H54 (cell line): ENCODE data around the gene STEAP1B.
"Not testable (repeated sequence)": the region's sequence is repeated elsewhere in the genome, so short reads cannot be mapped to it uniquely, and the experiment has no call there.

ENCODE experiments used
- DNase-seq: peaks from one replicate; pipeline ENCODE4 v3.0.0; 2011; ENCODE audit warnings: low spot score, mixed read lengths; ENCODE audit not compliant: insufficient read length
- FAIRE-seq: peaks from 3 replicates; lab custom pipeline; 2011; peaks lifted over from hg19 to GRCh38; lab: Jason Lieb, UNC
- POLR2A ChIP-seq: IDR thresholded peaks from 2 replicates; pipeline ENCODE4 v1.6.1; 2011; ENCODE audit warnings: low read depth, mild to moderate bottlenecking, low read length

STEAP1B gene

GRCh38 chr7:22477876-22478450 lies 22.0 kb downstream of the STEAP1B start:
- no peak for FAIRE-seq
- DNase-seq = no peak
- TF ChIP-seq POLR2A = no peak

- TF ChIP-seq POLR2A = no peak
- DNase-seq = no peak
- no peak for FAIRE-seq
These were observed 22.7 kb downstream of the STEAP1B start for GRCh38 chr7:22477262-22477661.

- no peak for TF ChIP-seq POLR2A
- FAIRE-seq (no peak), DNase-seq (no peak)
These were observed 23.2 kb downstream of the STEAP1B start for GRCh38 chr7:22476824-22477223.

- DNase-seq (no peak), FAIRE-seq (no peak)
- TF ChIP-seq POLR2A = no peak
These were observed 25.3 kb downstream of the STEAP1B start for GRCh38 chr7:22474645-22475044.

GRCh38 chr7:22470981-22471380 lies 29.0 kb downstream of the STEAP1B start:
- DNase-seq = no peak
- FAIRE-seq = no peak
- TF ChIP-seq POLR2A = no peak

GRCh38 chr7:22469371-22470143 lies 30.4 kb downstream of the STEAP1B start:
- DNase-seq (no peak), FAIRE-seq (no peak)
- TF ChIP-seq POLR2A = no peak

GRCh38 chr7:22468609-22469008 lies 31.4 kb downstream of the STEAP1B start:
- TF ChIP-seq POLR2A = no peak
- DNase-seq (no peak), FAIRE-seq (no peak)

- DNase-seq (no peak), FAIRE-seq (no peak)
- TF ChIP-seq POLR2A = no peak
These were observed 35.7 kb downstream of the STEAP1B start for GRCh38 chr7:22464299-22464698.

- DNase-seq (no peak), FAIRE-seq (no peak)
- TF ChIP-seq POLR2A = no peak
These were observed 39.5 kb downstream of the STEAP1B start for GRCh38 chr7:22460363-22460988.

- no peak for TF ChIP-seq POLR2A
- DNase-seq (no peak), FAIRE-seq (no peak)
These were observed 42.5 kb downstream of the STEAP1B start for GRCh38 chr7:22457471-22457870.

- no peak for FAIRE-seq
- no peak for TF ChIP-seq POLR2A
- no peak for DNase-seq
These were observed 45.5 kb downstream of the STEAP1B start for GRCh38 chr7:22454446-22454845.

GRCh38 chr7:22452960-22453558 lies 46.9 kb downstream of the STEAP1B start:
- no peak for TF ChIP-seq POLR2A
- DNase-seq = no peak
- no peak for FAIRE-seq

GRCh38 chr7:22452142-22452959 lies 47.6 kb downstream of the STEAP1B start:
- DNase-seq (peak; percentile 60), FAIRE-seq (peak; percentile 66)
- no peak for TF ChIP-seq POLR2A

GRCh38 chr7:22450013-22450412 lies 50.0 kb downstream of the STEAP1B start:
- FAIRE-seq, DNase-seq: not testable (repeated sequence)
